DND-41 (cell line): ENCODE measurements around the gene LBHD2.
"Not testable (repeated sequence)": the region's sequence is repeated elsewhere in the genome, so short reads cannot be mapped to it uniquely, and the experiment has no call there.

Experiments used
- ATAC-seq: fragments of 200-7000 bp; cut with Tn5 transposase; 3 replicates; pipeline ENCODE4 v1.9.1; 2021; ENCODE audit warnings: low read depth; ENCODE audit not compliant: insufficient read depth
- DNase-seq: peaks from one replicate; pipeline ENCODE4 v3.0.0-alpha.2; 2020
- H2AFZ ChIP-seq: 2 replicates; pipeline ENCODE4 v1.6.0; 2012; ENCODE audit warnings: low read depth, low read length
- H3K27ac ChIP-seq: 2 replicates; pipeline ENCODE4 v1.5.1; 2012; ENCODE audit warnings: low read length, inconsistent platforms
- H3K27me3 ChIP-seq: fragments of 200-600 bp; sonication (generic); 2 replicates; pipeline ENCODE4 v1.6.0; 2012; ENCODE audit warnings: low read length, mild to moderate bottlenecking, inconsistent platforms; ENCODE audit not compliant: insufficient read depth, poor library complexity
- H3K36me3 ChIP-seq: 2 replicates; pipeline ENCODE4 v1.5.1; 2012; ENCODE audit warnings: low read length, inconsistent platforms; ENCODE audit not compliant: insufficient read depth
- H3K4me1 ChIP-seq: 2 replicates; pipeline ENCODE4 v1.5.1; 2012; ENCODE audit warnings: mild to moderate bottlenecking, low read length; ENCODE audit not compliant: insufficient read depth
- H3K4me2 ChIP-seq: 2 replicates; pipeline ENCODE4 v1.6.0; 2012; ENCODE audit warnings: mild to moderate bottlenecking, moderate library complexity, low read length, inconsistent platforms; ENCODE audit not compliant: insufficient read depth
- H3K4me3 ChIP-seq, 2 experiments: fragments of 200-600 bp in 1 of 2; shearing (Covaris generic) in 1 of 2; 2 replicates each; pipeline ENCODE4 v1.5.1; 2012 to 2016; ENCODE audit warnings: inconsistent platforms in 2 of 2, low read length in 2 of 2, mild to moderate bottlenecking in 2 of 2, low read depth in 1 of 2, moderate library complexity in 1 of 2
- H3K79me2 ChIP-seq: 2 replicates; pipeline ENCODE4 v1.6.0; 2012; ENCODE audit warnings: low read length, inconsistent platforms; ENCODE audit not compliant: insufficient read depth
- H3K9ac ChIP-seq: 2 replicates; pipeline ENCODE4 v1.6.0; 2012; ENCODE audit warnings: low read depth, mild to moderate bottlenecking, inconsistent platforms, low read length, moderate library complexity
- H3K9me3 ChIP-seq: 2 replicates; pipeline ENCODE4 v1.5.1; 2012; ENCODE audit warnings: low read length, moderate library complexity, mild to moderate bottlenecking, inconsistent platforms; ENCODE audit not compliant: insufficient read depth, severe bottlenecking
- H4K20me1 ChIP-seq: 2 replicates; pipeline ENCODE4 v1.6.0; 2012; ENCODE audit warnings: low read length; ENCODE audit not compliant: insufficient read depth
- CTCF ChIP-seq: IDR thresholded peaks from 2 replicates; pipeline ENCODE4 v1.5.1; 2012; ENCODE audit warnings: borderline replicate concordance, low read length, moderate library complexity, mild to moderate bottlenecking; ENCODE audit not compliant: poor library complexity, severe bottlenecking; ENCODE audit errors: extremely low read depth
- EZH2 ChIP-seq: IDR thresholded peaks from 3 replicates; pipeline ENCODE4 v1.6.1; 2012; ENCODE audit warnings: borderline replicate concordance, low read depth, mild to moderate bottlenecking, moderate library complexity, low read length, inconsistent platforms; ENCODE audit not compliant: severe bottlenecking

Gene LBHD2

GRCh38 chr14:103115845-103116572 lies 32.0 kb downstream of the LBHD2 start:
- no peak overlapping the region for H3K4me3 ChIP-seq
- no peaks in the 10 kb centered on the region for H3K4me1 ChIP-seq
- DNase-seq = no peak
- H4K20me1 ChIP-seq = no peaks in the 10 kb centered on the region
- H3K79me2 ChIP-seq = no peaks in the 10 kb centered on the region
- H3K27me3 ChIP-seq = no peaks in the 10 kb centered on the region
- no peaks in the 10 kb centered on the region for H3K36me3 ChIP-seq
- H2AFZ ChIP-seq = no peak overlapping the region
- H3K27ac ChIP-seq = no peak overlapping the region
- no peak overlapping the region for H3K9ac ChIP-seq
- ATAC-seq = no peak
- H3K9me3 ChIP-seq = no peaks in the 10 kb centered on the region
- TF ChIP-seq CTCF = no peak
- no peak overlapping the region for H3K4me2 ChIP-seq

DNA sequence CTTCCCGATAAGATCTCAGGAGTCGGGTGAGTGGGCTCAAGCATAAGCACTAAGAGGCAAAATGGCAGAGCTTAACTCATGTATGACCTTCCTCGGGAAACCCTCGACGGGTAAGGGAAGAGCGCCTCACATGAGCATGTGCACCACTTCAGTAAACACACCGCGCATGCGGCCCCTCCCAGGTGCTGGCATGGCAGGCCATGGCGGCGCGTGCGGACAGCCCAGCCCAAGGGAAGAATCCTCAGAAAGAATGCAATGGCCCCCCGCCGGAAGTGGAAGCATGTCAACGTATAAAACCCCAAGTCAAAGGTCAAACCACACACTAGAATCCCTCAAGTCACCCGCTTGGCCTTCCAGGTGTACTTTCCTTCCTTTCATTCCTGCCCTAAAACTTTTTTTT lies 32.6 kb downstream of the LBHD2 start:
- DNase-seq = no peak
- ATAC-seq = no peak
- no peaks in the 10 kb centered on the region for H3K9me3 ChIP-seq
- no peaks in the 10 kb centered on the region for H4K20me1 ChIP-seq
- H3K27me3 ChIP-seq = no peaks in the 10 kb centered on the region
- no peaks in the 10 kb centered on the region for H3K4me1 ChIP-seq
- H3K9ac ChIP-seq = no peak overlapping the region
- no peak overlapping the region for H3K4me3 ChIP-seq
- H3K36me3 ChIP-seq = no peaks in the 10 kb centered on the region
- no peaks in the 10 kb centered on the region for H3K79me2 ChIP-seq
- H2AFZ ChIP-seq = no peak overlapping the region
- H3K27ac ChIP-seq = no peak overlapping the region
- TF ChIP-seq CTCF (no peak), EZH2 (no peak)
- H3K4me2 ChIP-seq = no peak overlapping the region

GRCh38 chr14:103117499-103117898 lies 33.5 kb downstream of the LBHD2 start:
- H3K27me3 ChIP-seq, H4K20me1 ChIP-seq, H3K4me1 ChIP-seq, H3K9ac ChIP-seq, H3K27ac ChIP-seq, ATAC-seq, DNase-seq, H3K4me3 ChIP-seq, H3K9me3 ChIP-seq, H3K36me3 ChIP-seq, H2AFZ ChIP-seq, H3K79me2 ChIP-seq, H3K4me2 ChIP-seq: not testable (repeated sequence)

- Histone ChIP-seq H3K4me3 (no peak overlapping the region), H3K9ac (no peak overlapping the region), H3K9me3 (no peaks in the 10 kb centered on the region), H3K4me1 (no peaks in the 10 kb centered on the region), H3K36me3 (no peaks in the 10 kb centered on the region), H3K4me2 (no peak overlapping the region), H3K79me2 (no peaks in the 10 kb centered on the region), H3K27ac (no peak overlapping the region), H3K27me3 (peaks cover 5% of the 10 kb centered on the region), H2AFZ (no peak overlapping the region), H4K20me1 (peaks cover 3% of the 10 kb centered on the region; the same call in 1 of the 2 replicates)
- DNase-seq = no peak
- no peak for ATAC-seq
- TF ChIP-seq CTCF (no peak), EZH2 (no peak)
Measured at GRCh38 chr14:103118018-103118662, 34.1 kb downstream of the LBHD2 start.
